D341Med (cell line): ENCODE data around the gene PLCG1.

Experiments used
- DNase-seq: peaks from one replicate; pipeline ENCODE4 v3.0.0; 2012; ENCODE audit warnings: low spot score

PLCG1 gene

GRCh38 chr20:41180599-41181333 lies 43.4 kb downstream of the PLCG1 start:
- DNase-seq, result no peak

- no peak for DNase-seq
Observed at GRCh38 chr20:41181567-41181966, 44.2 kb downstream of the PLCG1 start.

GRCh38 chr20:41182296-41183212 lies 45.2 kb downstream of the PLCG1 start:
- DNase-seq, result peak; percentile 12

- peak; percentile 10 for DNase-seq
Observed at GRCh38 chr20:41183391-41183790, 46.0 kb downstream of the PLCG1 start.

- no peak for DNase-seq
Observed at GRCh38 chr20:41183831-41184230, 46.5 kb downstream of the PLCG1 start.

GRCh38 chr20:41185013-41185757 lies 47.8 kb downstream of the PLCG1 start:
- peak; percentile 18 for DNase-seq

- no peak for DNase-seq
Observed at GRCh38 chr20:41187668-41188067, 50.3 kb downstream of the PLCG1 start.

- peak; percentile 5 for DNase-seq
Observed at GRCh38 chr20:41191562-41192500, 54.5 kb downstream of the PLCG1 start.

GRCh38 chr20:41192575-41192974 lies 55.2 kb downstream of the PLCG1 start:
- no peak for DNase-seq

- no peak for DNase-seq
Observed at GRCh38 chr20:41196653-41197225, 59.4 kb downstream of the PLCG1 start.

GRCh38 chr20:41198443-41198842 lies 61.1 kb downstream of the PLCG1 start:
- no peak for DNase-seq

- DNase-seq, result no peak
Observed at GRCh38 chr20:41200446-41201202, 63.3 kb downstream of the PLCG1 start.

GRCh38 chr20:41201760-41202159 lies 64.4 kb downstream of the PLCG1 start:
- DNase-seq, result no peak

GRCh38 chr20:41202426-41202825 lies 65.1 kb downstream of the PLCG1 start:
- DNase-seq, result no peak

- no peak for DNase-seq
Observed at GRCh38 chr20:41203660-41204059, 66.3 kb downstream of the PLCG1 start.

GRCh38 chr20:41204304-41205265 lies 67.2 kb downstream of the PLCG1 start:
- no peak for DNase-seq

GRCh38 chr20:41205313-41205712 lies 68.0 kb downstream of the PLCG1 start:
- no peak for DNase-seq

GRCh38 chr20:41213150-41213820 lies 75.9 kb downstream of the PLCG1 start:
- DNase-seq, result no peak
